ENCODE results near the gene ERO1A. TPM values are rescaled to one million over a fixed set of nuclear protein-coding genes. Genes with fewer than 3 reads are reported as not detected.

Gene ERO1A
- total and polyA plus RNA-seq, 2 donors = 16.0 to 17.5 TPM

- DNase-seq (ENCODE audit: low read depth in 6 of 9, low spot score in 9 of 9) = no peak
- H3K4me1 ChIP-seq (ENCODE audit: control insufficient read depth in 2 of 2, insufficient read depth in 2 of 2, low read length in 2 of 2) = peaks cover 8 to 12% of the 10 kb centered on the region in 2 donors
- H3K27ac ChIP-seq (ENCODE audit: low read depth in 1 of 2, low read length in 1 of 2) = no peak overlapping the region
- H3K4me3 ChIP-seq (ENCODE audit: low read length in 2 of 2) = no peak overlapping the region
- H3K27me3 ChIP-seq (ENCODE audit: control insufficient read depth in 2 of 2, insufficient read depth in 1 of 2, low read length in 1 of 2) = no peaks in the 10 kb centered on the region
- H3K9me3 ChIP-seq (ENCODE audit: control insufficient read depth in 2 of 2, insufficient read depth in 1 of 2, low read length in 1 of 2) = no peaks in the 10 kb centered on the region
- 99% methylated on average over 2 of the region's 2 CpGs for WGBS
- peaks cover 0 to 3% of the 10 kb centered on the region in 2 donors for H3K36me3 ChIP-seq (ENCODE audit: control insufficient read depth in 2 of 2, insufficient read depth in 2 of 2, low read length in 1 of 2)
Observed at GRCh38 chr14:52703664-52704063, 8.3 kb upstream of the ERO1A start.

GRCh38 chr14:52703225-52703624 lies 7.9 kb upstream of the ERO1A start:
- no peaks in the 10 kb centered on the region for H3K27me3 ChIP-seq (ENCODE audit: control insufficient read depth in 2 of 2, insufficient read depth in 1 of 2, low read length in 1 of 2)
- H3K4me3 ChIP-seq (ENCODE audit: low read length in 2 of 2) = no peak overlapping the region
- H3K9me3 ChIP-seq (ENCODE audit: control insufficient read depth in 2 of 2, insufficient read depth in 1 of 2, low read length in 1 of 2) = no peaks in the 10 kb centered on the region
- H3K27ac ChIP-seq (ENCODE audit: low read depth in 1 of 2, low read length in 1 of 2) = no peak overlapping the region
- DNase-seq (ENCODE audit: low read depth in 6 of 9, low spot score in 9 of 9) = no peak
- H3K4me1 ChIP-seq (ENCODE audit: control insufficient read depth in 2 of 2, insufficient read depth in 2 of 2, low read length in 2 of 2) = peaks cover 8 to 12% of the 10 kb centered on the region in 2 donors
- WGBS = 97% methylated on average over 3 of the region's 3 CpGs
- H3K36me3 ChIP-seq (ENCODE audit: control insufficient read depth in 2 of 2, insufficient read depth in 2 of 2, low read length in 1 of 2) = no peaks in the 10 kb centered on the region

DNA sequence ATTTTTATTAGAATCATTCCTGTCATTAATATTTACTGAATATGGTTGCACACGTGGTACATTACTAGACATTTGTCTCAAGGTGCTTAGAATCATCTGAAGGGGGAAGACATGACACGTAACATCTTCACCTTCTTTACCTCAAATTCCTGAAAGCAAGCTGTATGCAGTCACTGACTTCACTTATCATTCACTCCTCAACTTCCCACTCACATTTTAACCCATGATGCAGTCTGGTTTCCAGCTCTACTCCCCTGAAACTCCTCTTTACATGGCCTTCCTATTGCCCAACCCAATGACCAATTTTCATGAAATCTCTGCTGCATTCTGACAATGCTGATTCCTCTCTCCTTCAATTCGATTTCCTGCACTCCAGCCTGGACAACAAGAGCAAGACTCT lies 5.9 kb upstream of the ERO1A start:
- no peaks in the 10 kb centered on the region for H3K36me3 ChIP-seq (ENCODE audit: control insufficient read depth in 2 of 2, insufficient read depth in 2 of 2, low read length in 1 of 2)
- H3K9me3 ChIP-seq (ENCODE audit: control insufficient read depth in 2 of 2, insufficient read depth in 1 of 2, low read length in 1 of 2) = no peaks in the 10 kb centered on the region
- no peak overlapping the region for H3K27ac ChIP-seq (ENCODE audit: low read depth in 1 of 2, low read length in 1 of 2)
- WGBS = 93% methylated on average over 3 of the region's 3 CpGs
- H3K4me3 ChIP-seq (ENCODE audit: low read length in 2 of 2) = no peak overlapping the region
- no peak for DNase-seq (ENCODE audit: low read depth in 6 of 9, low spot score in 9 of 9)
- H3K4me1 ChIP-seq (ENCODE audit: control insufficient read depth in 2 of 2, insufficient read depth in 2 of 2, low read length in 2 of 2) = peaks cover 2 to 4% of the 10 kb centered on the region in 2 donors
- peaks cover 0 to 2% of the 10 kb centered on the region in 2 donors for H3K27me3 ChIP-seq (ENCODE audit: control insufficient read depth in 2 of 2, insufficient read depth in 1 of 2, low read length in 1 of 2)

- Histone ChIP-seq H3K9me3 (ENCODE audit: control insufficient read depth in 2 of 2, insufficient read depth in 1 of 2, low read length in 1 of 2) (no peaks in the 10 kb centered on the region), H3K36me3 (ENCODE audit: control insufficient read depth in 2 of 2, insufficient read depth in 2 of 2, low read length in 1 of 2) (no peaks in the 10 kb centered on the region), H3K4me3 (ENCODE audit: low read length in 2 of 2) (no peak overlapping the region), H3K27ac (ENCODE audit: low read depth in 1 of 2, low read length in 1 of 2) (no peak overlapping the region), H3K27me3 (ENCODE audit: control insufficient read depth in 2 of 2, insufficient read depth in 1 of 2, low read length in 1 of 2) (peaks cover 0 to 2% of the 10 kb centered on the region in 2 donors), H3K4me1 (ENCODE audit: control insufficient read depth in 2 of 2, insufficient read depth in 2 of 2, low read length in 2 of 2) (peaks cover 0 to 3% of the 10 kb centered on the region in 2 donors)
- 66% methylated on average over 2 of the region's 2 CpGs for WGBS
- no peak for DNase-seq (ENCODE audit: low read depth in 6 of 9, low spot score in 9 of 9)
Observed at GRCh38 chr14:52700701-52701172, 5.4 kb upstream of the ERO1A start.

- Histone ChIP-seq H3K36me3 (ENCODE audit: control insufficient read depth in 2 of 2, insufficient read depth in 2 of 2, low read length in 1 of 2) (no peaks in the 10 kb centered on the region), H3K9me3 (ENCODE audit: control insufficient read depth in 2 of 2, insufficient read depth in 1 of 2, low read length in 1 of 2) (no peaks in the 10 kb centered on the region), H3K4me1 (ENCODE audit: control insufficient read depth in 2 of 2, insufficient read depth in 2 of 2, low read length in 2 of 2) (peaks cover 0 to 3% of the 10 kb centered on the region in 2 donors), H3K27ac (ENCODE audit: low read depth in 1 of 2, low read length in 1 of 2) (peak overlapping the region; percentile 82 to 86), H3K27me3 (ENCODE audit: control insufficient read depth in 2 of 2, insufficient read depth in 1 of 2, low read length in 1 of 2) (peaks cover 0 to 2% of the 10 kb centered on the region in 2 donors), H3K4me3 (ENCODE audit: low read length in 2 of 2) (peak overlapping the region; percentile 78 to 89)
- under 1% methylated on average over 46 of the region's 46 CpGs for WGBS
- peak in 8 of 9 donors; percentile 33 to 82 (median 54) for DNase-seq (ENCODE audit: low read depth in 6 of 9, low spot score in 9 of 9)
Observed at GRCh38 chr14:52694761-52695480, 437 bp downstream of the ERO1A start.

DNA sequence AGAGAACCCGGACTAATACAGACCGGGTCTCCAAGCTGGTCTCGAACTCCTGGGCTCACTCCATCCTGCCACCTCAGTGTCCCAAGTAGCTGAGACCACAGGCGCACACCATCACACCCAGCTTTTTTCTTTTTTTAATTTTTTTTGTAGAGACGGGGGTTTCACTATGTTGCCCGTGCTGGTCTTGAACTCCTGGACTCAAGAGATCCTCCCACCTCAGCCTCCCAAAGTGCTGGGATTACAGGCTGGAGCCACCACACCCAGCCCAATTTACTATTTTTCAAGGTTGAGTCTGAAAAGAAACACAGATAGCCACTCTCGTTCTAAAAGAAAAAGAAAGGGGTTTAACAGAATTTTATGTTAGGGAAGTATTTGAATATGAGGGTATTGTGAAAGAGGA lies 1.8 kb downstream of the ERO1A start:
- WGBS = 96% methylated on average over 7 of the region's 7 CpGs
- no peaks in the 10 kb centered on the region for H3K36me3 ChIP-seq (ENCODE audit: control insufficient read depth in 2 of 2, insufficient read depth in 2 of 2, low read length in 1 of 2)
- peaks cover 0 to 3% of the 10 kb centered on the region in 2 donors for H3K4me1 ChIP-seq (ENCODE audit: control insufficient read depth in 2 of 2, insufficient read depth in 2 of 2, low read length in 2 of 2)
- peaks cover 0 to 2% of the 10 kb centered on the region in 2 donors for H3K27me3 ChIP-seq (ENCODE audit: control insufficient read depth in 2 of 2, insufficient read depth in 1 of 2, low read length in 1 of 2)
- DNase-seq (ENCODE audit: low read depth in 6 of 9, low spot score in 9 of 9) = no peak
- H3K4me3 ChIP-seq (ENCODE audit: low read length in 2 of 2) = no peak overlapping the region
- no peak overlapping the region for H3K27ac ChIP-seq (ENCODE audit: low read depth in 1 of 2, low read length in 1 of 2)
- no peaks in the 10 kb centered on the region for H3K9me3 ChIP-seq (ENCODE audit: control insufficient read depth in 2 of 2, insufficient read depth in 1 of 2, low read length in 1 of 2)

DNA sequence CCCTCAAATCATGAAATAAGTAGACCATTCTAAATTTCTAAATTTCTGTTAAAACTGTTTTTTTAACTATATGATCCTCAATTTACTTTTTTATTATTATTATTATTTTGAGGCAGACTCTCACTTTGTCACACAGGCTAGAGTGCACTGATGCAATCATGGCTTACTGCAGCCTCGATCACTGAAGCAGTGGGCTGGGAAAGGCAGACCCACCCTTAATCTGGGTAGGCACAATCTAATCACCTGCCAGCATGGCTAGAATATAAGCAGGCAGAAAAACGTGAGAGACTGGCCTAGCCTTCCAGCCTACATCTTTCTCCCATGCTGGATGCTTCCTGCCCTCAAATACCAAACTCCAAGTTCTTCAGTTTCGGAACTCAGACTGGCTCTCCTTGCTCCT lies 2.3 kb downstream of the ERO1A start:
- H3K27me3 ChIP-seq (ENCODE audit: control insufficient read depth in 2 of 2, insufficient read depth in 1 of 2, low read length in 1 of 2) = peaks cover 0 to 2% of the 10 kb centered on the region in 2 donors
- H3K27ac ChIP-seq (ENCODE audit: low read depth in 1 of 2, low read length in 1 of 2) = no peak overlapping the region
- H3K4me1 ChIP-seq (ENCODE audit: control insufficient read depth in 2 of 2, insufficient read depth in 2 of 2, low read length in 2 of 2) = peaks cover 0 to 3% of the 10 kb centered on the region in 2 donors
- no peaks in the 10 kb centered on the region for H3K9me3 ChIP-seq (ENCODE audit: control insufficient read depth in 2 of 2, insufficient read depth in 1 of 2, low read length in 1 of 2)
- DNase-seq (ENCODE audit: low read depth in 6 of 9, low spot score in 9 of 9) = no peak
- WGBS = 92% methylated on average over 3 of the region's 3 CpGs
- H3K36me3 ChIP-seq (ENCODE audit: control insufficient read depth in 2 of 2, insufficient read depth in 2 of 2, low read length in 1 of 2) = no peaks in the 10 kb centered on the region
- H3K4me3 ChIP-seq (ENCODE audit: low read length in 2 of 2) = no peak overlapping the region

DNA sequence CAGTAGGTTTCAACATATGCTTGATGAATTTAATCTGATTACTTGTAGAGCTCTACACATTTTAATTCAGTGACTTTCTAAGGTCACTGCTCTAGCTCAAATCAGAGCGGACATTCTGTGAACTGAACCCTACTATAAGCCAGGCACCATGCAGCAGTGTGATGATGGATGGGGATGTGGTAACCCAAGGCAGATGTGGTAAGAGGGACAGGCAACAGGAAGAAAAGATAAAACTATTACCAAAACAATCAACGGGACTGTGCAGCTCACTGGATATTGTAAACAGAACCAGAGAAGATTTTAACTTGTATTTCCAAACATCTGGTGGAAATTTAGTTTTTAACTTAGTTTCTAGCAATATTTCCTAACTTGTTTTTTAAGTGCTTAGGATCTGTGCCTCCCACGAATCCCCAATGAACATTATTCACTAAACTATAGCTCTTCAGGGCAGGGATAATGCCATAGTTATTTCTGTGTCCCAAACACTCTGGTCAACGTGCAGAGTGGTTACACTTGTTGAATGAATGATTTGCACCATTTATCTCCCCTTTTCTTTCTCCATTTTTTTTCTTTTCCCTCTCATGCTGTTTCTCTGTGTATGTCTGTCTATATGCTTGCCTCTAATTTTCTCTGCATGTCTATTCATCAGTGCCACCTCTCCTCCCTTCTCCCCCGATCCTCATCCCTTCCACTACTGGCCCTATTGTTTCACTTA lies 3.0 kb downstream of the ERO1A start:
- no peaks in the 10 kb centered on the region for H3K36me3 ChIP-seq (ENCODE audit: control insufficient read depth in 2 of 2, insufficient read depth in 2 of 2, low read length in 1 of 2)
- no peak overlapping the region for H3K4me3 ChIP-seq (ENCODE audit: low read length in 2 of 2)
- H3K4me1 ChIP-seq (ENCODE audit: control insufficient read depth in 2 of 2, insufficient read depth in 2 of 2, low read length in 2 of 2) = peaks cover 0 to 3% of the 10 kb centered on the region in 2 donors
- DNase-seq (ENCODE audit: low read depth in 6 of 9, low spot score in 9 of 9) = peak in 1 of 9 donors; percentile 22
- peaks cover 0 to 2% of the 10 kb centered on the region in 2 donors for H3K27me3 ChIP-seq (ENCODE audit: control insufficient read depth in 2 of 2, insufficient read depth in 1 of 2, low read length in 1 of 2)
- 70% methylated on average over 5 of the region's 5 CpGs for WGBS
- no peak overlapping the region for H3K27ac ChIP-seq (ENCODE audit: low read depth in 1 of 2, low read length in 1 of 2)
- no peaks in the 10 kb centered on the region for H3K9me3 ChIP-seq (ENCODE audit: control insufficient read depth in 2 of 2, insufficient read depth in 1 of 2, low read length in 1 of 2)

Measured in thymus (tissue), 11 donors.